HepG2 (cell line): ENCODE results near the gene P2RX7. TPM values are rescaled to one million over a fixed set of nuclear protein-coding genes. Genes with fewer than 3 reads are reported as not detected.

ENCODE experiments used
- CTCF ChIP-seq: sonication (generic); formaldehyde crosslinking; IDR thresholded peaks from 2 replicates; pipeline ENCODE4 v1.5.0; 2020; ENCODE audit warnings: mild to moderate bottlenecking, missing genetic modification reagents, moderate library complexity
- SMARCC2 ChIP-seq: fragments of 450-650 bp; IDR thresholded peaks from 2 replicates; pipeline ENCODE4 v1.6.1; 2017; ENCODE audit warnings: antibody characterized with exemption, mild to moderate bottlenecking
- SNRNP70 ChIP-seq: fragments of 200-400 bp; formaldehyde crosslinking; IDR thresholded peaks from 2 replicates; pipeline ENCODE4 v1.6.1; 2017; ENCODE audit warnings: mild to moderate bottlenecking, low read depth, low read length, moderate library complexity
- TFAP4 ChIP-seq: sonication (generic); IDR thresholded peaks from 2 replicates; pipeline ENCODE4 v1.6.1; 2016; ENCODE audit warnings: low read depth, borderline replicate concordance
- ZNF562 ChIP-seq: sonication (generic); formaldehyde crosslinking; IDR thresholded peaks from 2 replicates; pipeline ENCODE4 v1.8.0; 2022; ENCODE audit warnings: missing genetic modification reagents, borderline replicate concordance
- ZNF737 ChIP-seq: sonication (generic); formaldehyde crosslinking; IDR thresholded peaks from 2 replicates; pipeline ENCODE4 v1.5.0; 2020; ENCODE audit warnings: missing genetic modification reagents, mild to moderate bottlenecking, borderline replicate concordance
- polyA plus RNA-seq, 8 experiments: library from polyadenylated mRNA; depleted of rRNA in 3 of 8; stranded (reverse) in 7 of 8; unstranded in 1 of 8; fragments of >200 nt; fragmentation: Illumina TruSeq in 4 of 8; extraction: Trizol in 4 of 8; gene quantifications; 2 replicates each; pipeline versions ENCODE4 v1.2.1 to v1.2.3, GENCODE V29; 2011 to 2016; ENCODE audit warnings: low read depth in 4 of 8, missing spikeins in 1 of 8, mixed read lengths in 1 of 8; ENCODE audit not compliant: insufficient read depth in 1 of 8
- total RNA-seq, 5 experiments: library from RNA; depleted of rRNA; stranded (reverse); fragments of >200 nt; fragmentation: Illumina TruSeq; extraction: Trizol; gene quantifications; 2 replicates each; pipeline ENCODE4 v1.2.3, GENCODE V29; 2016; ENCODE audit warnings: low read depth in 1 of 5
- TF ChIP-seq, protein P1 (sequence below): sonication (generic); formaldehyde crosslinking; IDR thresholded peaks from 2 replicates; pipeline ENCODE4 v1.5.0; 2020; ENCODE audit warnings: mild to moderate bottlenecking, missing genetic modification reagents
- TF ChIP-seq, protein P2 (sequence below): IDR thresholded peaks from 2 replicates; pipeline ENCODE4 v1.6.1; 2016; ENCODE audit warnings: low read depth
- TF ChIP-seq, protein P3 (sequence below): sonication (generic); formaldehyde crosslinking; conservative IDR thresholded peaks from 2 replicates; pipeline ENCODE4 v1.8.0; 2022; ENCODE audit warnings: mild to moderate bottlenecking, moderate library complexity, missing genetic modification reagents
- TF ChIP-seq, protein P4 (sequence below): IDR thresholded peaks from 2 replicates; pipeline ENCODE4 v1.6.1; 2016; ENCODE audit warnings: mild to moderate bottlenecking

Gene P2RX7
- total and polyA plus RNA-seq, 2 of the 13 experiments (the other 11 are each of a cell fraction or from before 2014, with no cell fraction given) = 0.13 to 0.73 TPM

DNA sequence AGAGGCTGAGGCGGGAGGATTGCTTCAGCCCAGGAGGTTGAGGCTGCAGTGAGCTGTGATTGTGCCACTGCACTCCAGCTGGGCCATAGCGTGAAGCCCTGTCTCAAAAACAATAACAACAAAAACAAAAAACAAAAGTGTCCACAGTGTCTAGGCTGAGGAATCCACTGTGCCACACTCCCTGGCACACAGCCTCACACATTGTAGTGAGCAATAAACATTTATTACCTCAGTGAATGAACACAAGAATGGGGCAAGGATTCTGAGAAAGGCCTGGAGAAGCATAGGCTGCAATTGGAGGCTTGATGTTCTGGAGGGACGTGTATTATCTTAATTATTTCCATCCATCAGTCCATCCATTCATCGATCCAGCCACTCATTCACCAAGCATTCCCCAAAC is 17.1 kb upstream of the P2RX7 start (continued):
- TF ChIP-seq, protein P1, sequence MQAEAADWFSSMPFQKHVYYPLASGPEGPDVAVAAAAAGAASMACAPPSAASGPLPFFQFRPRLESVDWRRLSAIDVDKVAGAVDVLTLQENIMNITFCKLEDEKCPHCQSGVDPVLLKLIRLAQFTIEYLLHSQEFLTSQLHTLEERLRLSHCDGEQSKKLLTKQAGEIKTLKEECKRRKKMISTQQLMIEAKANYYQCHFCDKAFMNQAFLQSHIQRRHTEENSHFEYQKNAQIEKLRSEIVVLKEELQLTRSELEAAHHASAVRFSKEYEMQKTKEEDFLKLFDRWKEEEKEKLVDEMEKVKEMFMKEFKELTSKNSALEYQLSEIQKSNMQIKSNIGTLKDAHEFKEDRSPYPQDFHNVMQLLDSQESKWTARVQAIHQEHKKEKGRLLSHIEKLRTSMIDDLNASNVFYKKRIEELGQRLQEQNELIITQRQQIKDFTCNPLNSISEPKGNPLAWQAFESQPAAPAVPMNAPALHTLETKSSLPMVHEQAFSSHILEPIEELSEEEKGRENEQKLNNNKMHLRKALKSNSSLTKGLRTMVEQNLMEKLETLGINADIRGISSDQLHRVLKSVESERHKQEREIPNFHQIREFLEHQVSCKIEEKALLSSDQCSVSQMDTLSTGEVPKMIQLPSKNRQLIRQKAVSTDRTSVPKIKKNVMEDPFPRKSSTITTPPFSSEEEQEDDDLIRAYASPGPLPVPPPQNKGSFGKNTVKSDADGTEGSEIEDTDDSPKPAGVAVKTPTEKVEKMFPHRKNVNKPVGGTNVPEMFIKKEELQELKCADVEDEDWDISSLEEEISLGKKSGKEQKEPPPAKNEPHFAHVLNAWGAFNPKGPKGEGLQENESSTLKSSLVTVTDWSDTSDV (CRISPR knock-in tag) = no peak
- TF ChIP-seq, protein P2, sequence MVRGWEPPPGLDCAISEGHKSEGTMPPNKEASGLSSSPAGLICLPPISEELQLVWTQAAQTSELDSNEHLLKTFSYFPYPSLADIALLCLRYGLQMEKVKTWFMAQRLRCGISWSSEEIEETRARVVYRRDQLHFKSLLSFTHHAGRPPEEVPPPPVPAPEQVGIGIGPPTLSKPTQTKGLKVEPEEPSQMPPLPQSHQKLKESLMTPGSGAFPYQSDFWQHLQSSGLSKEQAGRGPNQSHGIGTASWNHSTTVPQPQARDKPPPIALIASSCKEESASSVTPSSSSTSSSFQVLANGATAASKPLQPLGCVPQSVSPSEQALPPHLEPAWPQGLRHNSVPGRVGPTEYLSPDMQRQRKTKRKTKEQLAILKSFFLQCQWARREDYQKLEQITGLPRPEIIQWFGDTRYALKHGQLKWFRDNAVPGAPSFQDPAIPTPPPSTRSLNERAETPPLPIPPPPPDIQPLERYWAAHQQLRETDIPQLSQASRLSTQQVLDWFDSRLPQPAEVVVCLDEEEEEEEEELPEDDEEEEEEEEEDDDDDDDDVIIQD = no peak
- no peak for TF ChIP-seq SMARCC2
- no peak for TF ChIP-seq SNRNP70
- no peak for TF ChIP-seq ZNF737 (CRISPR knock-in tag)
- no peak for TF ChIP-seq TFAP4
- TF ChIP-seq ZNF562 = no peak
- TF ChIP-seq, protein P3, sequence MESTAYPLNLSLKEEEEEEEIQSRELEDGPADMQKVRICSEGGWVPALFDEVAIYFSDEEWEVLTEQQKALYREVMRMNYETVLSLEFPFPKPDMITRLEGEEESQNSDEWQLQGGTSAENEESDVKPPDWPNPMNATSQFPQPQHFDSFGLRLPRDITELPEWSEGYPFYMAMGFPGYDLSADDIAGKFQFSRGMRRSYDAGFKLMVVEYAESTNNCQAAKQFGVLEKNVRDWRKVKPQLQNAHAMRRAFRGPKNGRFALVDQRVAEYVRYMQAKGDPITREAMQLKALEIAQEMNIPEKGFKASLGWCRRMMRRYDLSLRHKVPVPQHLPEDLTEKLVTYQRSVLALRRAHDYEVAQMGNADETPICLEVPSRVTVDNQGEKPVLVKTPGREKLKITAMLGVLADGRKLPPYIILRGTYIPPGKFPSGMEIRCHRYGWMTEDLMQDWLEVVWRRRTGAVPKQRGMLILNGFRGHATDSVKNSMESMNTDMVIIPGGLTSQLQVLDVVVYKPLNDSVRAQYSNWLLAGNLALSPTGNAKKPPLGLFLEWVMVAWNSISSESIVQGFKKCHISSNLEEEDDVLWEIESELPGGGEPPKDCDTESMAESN (CRISPR knock-in tag) = no peak
- TF ChIP-seq, protein P4, sequence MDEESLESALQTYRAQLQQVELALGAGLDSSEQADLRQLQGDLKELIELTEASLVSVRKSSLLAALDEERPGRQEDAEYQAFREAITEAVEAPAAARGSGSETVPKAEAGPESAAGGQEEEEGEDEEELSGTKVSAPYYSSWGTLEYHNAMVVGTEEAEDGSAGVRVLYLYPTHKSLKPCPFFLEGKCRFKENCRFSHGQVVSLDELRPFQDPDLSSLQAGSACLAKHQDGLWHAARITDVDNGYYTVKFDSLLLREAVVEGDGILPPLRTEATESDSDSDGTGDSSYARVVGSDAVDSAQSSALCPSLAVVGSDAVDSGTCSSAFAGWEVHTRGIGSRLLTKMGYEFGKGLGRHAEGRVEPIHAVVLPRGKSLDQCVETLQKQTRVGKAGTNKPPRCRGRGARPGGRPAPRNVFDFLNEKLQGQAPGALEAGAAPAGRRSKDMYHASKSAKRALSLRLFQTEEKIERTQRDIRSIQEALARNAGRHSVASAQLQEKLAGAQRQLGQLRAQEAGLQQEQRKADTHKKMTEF (CRISPR knock-in tag) = no peak
- no peak for TF ChIP-seq CTCF
